HL-60 (cell line): ENCODE data around the gene PTPRN2.

Experiments used
- POLR2AphosphoS5 ChIP-seq: IDR thresholded peaks from 2 replicates; pipeline ENCODE4 v1.6.1; 2012; ENCODE audit warnings: low read depth
- TF ChIP-seq, protein P1 (sequence below): IDR thresholded peaks from one replicate; pipeline ENCODE4 v1.5.1; 2011; ENCODE audit warnings: low read length, control low read depth, inconsistent platforms; ENCODE audit not compliant: insufficient read depth

GRCh38 chr7:157977306-157977705, 610.3 kb downstream of the PTPRN2 start:
- no peak for TF ChIP-seq POLR2AphosphoS5
- TF ChIP-seq, protein P1, sequence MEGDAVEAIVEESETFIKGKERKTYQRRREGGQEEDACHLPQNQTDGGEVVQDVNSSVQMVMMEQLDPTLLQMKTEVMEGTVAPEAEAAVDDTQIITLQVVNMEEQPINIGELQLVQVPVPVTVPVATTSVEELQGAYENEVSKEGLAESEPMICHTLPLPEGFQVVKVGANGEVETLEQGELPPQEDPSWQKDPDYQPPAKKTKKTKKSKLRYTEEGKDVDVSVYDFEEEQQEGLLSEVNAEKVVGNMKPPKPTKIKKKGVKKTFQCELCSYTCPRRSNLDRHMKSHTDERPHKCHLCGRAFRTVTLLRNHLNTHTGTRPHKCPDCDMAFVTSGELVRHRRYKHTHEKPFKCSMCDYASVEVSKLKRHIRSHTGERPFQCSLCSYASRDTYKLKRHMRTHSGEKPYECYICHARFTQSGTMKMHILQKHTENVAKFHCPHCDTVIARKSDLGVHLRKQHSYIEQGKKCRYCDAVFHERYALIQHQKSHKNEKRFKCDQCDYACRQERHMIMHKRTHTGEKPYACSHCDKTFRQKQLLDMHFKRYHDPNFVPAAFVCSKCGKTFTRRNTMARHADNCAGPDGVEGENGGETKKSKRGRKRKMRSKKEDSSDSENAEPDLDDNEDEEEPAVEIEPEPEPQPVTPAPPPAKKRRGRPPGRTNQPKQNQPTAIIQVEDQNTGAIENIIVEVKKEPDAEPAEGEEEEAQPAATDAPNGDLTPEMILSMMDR = no peak
